K562 (cell line): ENCODE measurements around the gene MED16. TPM values are rescaled to one million over a fixed set of nuclear protein-coding genes. Genes with fewer than 3 reads are reported as not detected.

Source experiments
- AFF4 ChIP-seq: sonication (generic); formaldehyde crosslinking; IDR thresholded peaks from 2 replicates; pipeline ENCODE4 v1.8.0; 2023; ENCODE audit warnings: mild to moderate bottlenecking, missing genetic modification reagents
- CREB1 ChIP-seq, 2 experiments: sonication (generic) in 1 of 2; formaldehyde crosslinking in 1 of 2; IDR thresholded peaks; 2 replicates each; pipeline versions ENCODE4 v1.6.1 to v1.8.0; 2012 to 2022; ENCODE audit warnings: inconsistent platforms in 1 of 2, mild to moderate bottlenecking in 1 of 2, missing genetic modification reagents in 1 of 2, moderate library complexity in 1 of 2
- EWSR1 ChIP-seq: fragments of 450-650 bp; IDR thresholded peaks from 2 replicates; pipeline ENCODE4 v1.6.1; 2018; ENCODE audit warnings: borderline replicate concordance, mild to moderate bottlenecking, low read depth, moderate library complexity; ENCODE audit not compliant: partially characterized antibody
- FOSL1 ChIP-seq: fragments of 200-800 bp; sonication (Bioruptor generic); conservative IDR thresholded peaks from 2 replicates; pipeline ENCODE4 v1.6.1; 2016; ENCODE audit warnings: missing genetic modification characterization, missing compliant biosample characterization
- KLF6 ChIP-seq: fragments of 250-450 bp; sonication (Bioruptor Pico); IDR thresholded peaks from 2 replicates; pipeline ENCODE4 v1.4.0; 2020; ENCODE audit warnings: mild to moderate bottlenecking, moderate library complexity, borderline replicate concordance
- L3MBTL2 ChIP-seq: fragments of 450-650 bp; IDR thresholded peaks from 2 replicates; pipeline ENCODE4 v1.6.1; 2016; ENCODE audit warnings: mild to moderate bottlenecking, moderate library complexity
- MBD1 ChIP-seq: fragments of 250-450 bp; sonication (Bioruptor Pico); IDR thresholded peaks from 2 replicates; pipeline ENCODE4 v1.8.0; 2022; ENCODE audit warnings: inconsistent platforms
- MLLT1 ChIP-seq, 2 experiments: fragments of 450-650 bp; IDR thresholded peaks; 2 replicates each; pipeline ENCODE4 v1.6.1; 2016
- MXD1 ChIP-seq: fragments of 250-450 bp; sonication (Bioruptor Pico); IDR thresholded peaks from 2 replicates; pipeline ENCODE4 v1.8.0; 2021; ENCODE audit warnings: borderline replicate concordance, mild to moderate bottlenecking, moderate library complexity; ENCODE audit not compliant: poor library complexity, severe bottlenecking
- NFATC3 ChIP-seq: fragments of 450-650 bp; IDR thresholded peaks from 2 replicates; pipeline ENCODE4 v1.6.1; 2017; ENCODE audit warnings: mild to moderate bottlenecking
- NR4A1 ChIP-seq, 2 experiments: fragments of 250-450 bp in 1 of 2; fragments of 450-650 bp in 1 of 2; sonication (Bioruptor Pico) in 1 of 2; IDR thresholded peaks; 2 replicates each; pipeline versions ENCODE4 v1.4.0 to v1.6.1; 2016 to 2020; ENCODE audit warnings: mild to moderate bottlenecking in 2 of 2, missing compliant biosample characterization in 1 of 2, missing genetic modification characterization in 1 of 2, moderate library complexity in 1 of 2
- PML ChIP-seq: IDR thresholded peaks from 2 replicates; pipeline ENCODE4 v1.6.1; 2012; ENCODE audit warnings: low read length, inconsistent platforms
- SIN3A ChIP-seq, 2 experiments: fragments of 150-350 bp in 1 of 2; IDR thresholded peaks; 2 replicates each; pipeline ENCODE4 v1.6.1; 2011 to 2016; ENCODE audit warnings: borderline replicate concordance in 2 of 2, low read depth in 2 of 2, low read length in 2 of 2, mild to moderate bottlenecking in 2 of 2, moderate library complexity in 2 of 2; ENCODE audit not compliant: control insufficient read depth in 1 of 2
- SMAD4 ChIP-seq: fragments of 250-450 bp; sonication (Bioruptor Pico); conservative IDR thresholded peaks from 2 replicates; pipeline ENCODE4 v1.8.0; 2021; ENCODE audit warnings: inconsistent platforms, mild to moderate bottlenecking, moderate library complexity
- TCF3 ChIP-seq: sonication (generic); formaldehyde crosslinking; IDR thresholded peaks from 2 replicates; pipeline ENCODE4 v1.4.0; 2020; ENCODE audit warnings: mild to moderate bottlenecking, missing genetic modification reagents
- ZC3H4 ChIP-seq: sonication (generic); formaldehyde crosslinking; IDR thresholded peaks from 2 replicates; pipeline ENCODE4 v1.9.0; 2021; ENCODE audit warnings: missing genetic modification reagents, borderline replicate concordance
- ZKSCAN1 ChIP-seq: fragments of 150-350 bp; IDR thresholded peaks from 2 replicates; pipeline ENCODE4 v1.6.1; 2016; ENCODE audit warnings: low read depth, low read length
- ZNF583 ChIP-seq: fragments of 250-450 bp; sonication (Bioruptor Pico); IDR thresholded peaks from 2 replicates; pipeline ENCODE4 v1.4.0; 2020
- polyA plus RNA-seq, 8 experiments: library from polyadenylated mRNA; depleted of rRNA in 4 of 8; stranded (reverse) in 5 of 8; unstranded in 3 of 8; fragments of >200 nt; fragmentation: Nextera tagmentation in 2 of 8; fragmentation: Illumina TruSeq in 1 of 8; extraction: Ambion mirVana in 2 of 8; extraction: Trizol in 1 of 8; gene quantifications; 2 replicates each; pipeline versions ENCODE4 v1.2.1 to v1.2.3, GENCODE V29; 2011 to 2014; ENCODE audit warnings: inconsistent platforms in 1 of 8, missing spikeins in 1 of 8
- total RNA-seq, 7 experiments: library from RNA; depleted of rRNA in 6 of 7; stranded (reverse); fragments of >200 nt in 6 of 7; fragmentation: Illumina TruSeq in 2 of 7; extraction: Trizol in 2 of 7; gene quantifications; 2 replicates each; pipeline versions ENCODE4 v1.2.1 to v1.2.3, GENCODE V29; 2011 to 2021; ENCODE audit warnings: low replicate concordance in 1 of 7

The MED16 gene
- total and polyA plus RNA-seq, 9 of the 15 experiments (the other 6 are each of a cell fraction or from before 2014, with no cell fraction given), result 0.89 to 59.9 (median 8.6) TPM

GRCh38 chr19:917323-918151 lies 24.6 kb upstream of the MED16 start, which contains the start of gene KISS1R (continued):
- TF ChIP-seq MLLT1 (IDR thresholded peaks at IDR 0.05) (no peak), NR4A1 (CRISPR knock-in tag; IDR thresholded peaks at IDR 0.05) (no peak), NR4A1 (tag; IDR thresholded peaks at IDR 0.05) (peak; percentile 51; the same call in 1 of the 2 replicates), EWSR1 (no peak), SIN3A (IDR thresholded peaks at IDR 0.05; ENCODE audit: borderline replicate concordance in 2 of 2, control insufficient read depth in 1 of 2, low read depth in 2 of 2, low read length in 2 of 2) (0 out of 4 replicates have a peak, but pooled peaks have one; percentile 11 to 45), TCF3 (CRISPR knock-in tag) (peak; percentile 49; the same call in 1 of the 2 replicates), L3MBTL2 (peak; percentile 85), ZNF583 (CRISPR knock-in tag) (0 out of 2 replicates have a peak, but pooled peaks have one; percentile 30), KLF6 (CRISPR knock-in tag) (no peak), CREB1 (IDR thresholded peaks at IDR 0.05) (peak; percentile 78), CREB1 (CRISPR knock-in tag; IDR thresholded peaks at IDR 0.05) (peak; percentile 82), PML (peak; percentile 31; the same call in 1 of the 2 replicates), MXD1 (CRISPR knock-in tag) (no peak), AFF4 (peak; percentile 81), NFATC3 (no peak), ZKSCAN1 (0 out of 2 replicates have a peak, but pooled peaks have one; percentile 23), SMAD4 (CRISPR knock-in tag) (peak; percentile 83), FOSL1 (tag) (0 out of 2 replicates have a peak, but pooled peaks have one; percentile 49), MBD1 (CRISPR knock-in tag) (no peak), ZC3H4 (CRISPR knock-in tag) (peak; percentile 75; the same call in 1 of the 2 replicates)
